ENCODE results near the gene ERCC2. TPM values are rescaled to one million over a fixed set of nuclear protein-coding genes. Genes with fewer than 3 reads are reported as not detected.
A peak's percentile ranks its signal among the peaks of the same experiment; 100 is the strongest.

Gene ERCC2
- total RNA-seq, 4 donors from 2014 or later, result 3.0 to 46.2 (median 9.2) TPM

GRCh38 chr19:45395821-45396617 lies 25.6 kb upstream of the ERCC2 start:
- Histone ChIP-seq H3K36me3 (no peaks in the 10 kb centered on the region), H3K4me3 (no peak overlapping the region), H3K9me3 (no peaks in the 10 kb centered on the region), H3K27me3 (peaks cover 10% of the 10 kb centered on the region), H3K4me1 (peaks cover 6 to 13% (median 12%) of the 10 kb centered on the region in 4 donors), H3K27ac (no peak overlapping the region)
- no peak for DNase-seq
- intact Hi-C loops (cut with DNase I; ENCODE audit: low total_unique reads), result no loop called here
- in situ Hi-C loops (cut with MboI; ENCODE audit: low pct_ligation_motif_present in 1 of 4, low pct_unique_long_range_greater_than_20kb in 1 of 4, low sequenced_read_pairs in 3 of 4), result no loop called here
- 58 to 73% methylated on average over 2 to 49 of the region's 59 CpGs for WGBS, 2 donors (ENCODE audit: low coverage in 1 of 2)
- TF ChIP-seq EP300 (IDR thresholded peaks at IDR 0.05; ENCODE audit: low read depth) (no peak), POLR2AphosphoS5 (IDR thresholded peaks at IDR 0.05) (no peak), CTCF (IDR thresholded peaks at IDR 0.05) (no peak), POLR2A (IDR thresholded peaks at IDR 0.05) (no peak)

GRCh38 chr19:45391871-45392665 lies 21.7 kb upstream of the ERCC2 start:
- peaks cover 14% of the 10 kb centered on the region for H3K27me3 ChIP-seq
- no peaks in the 10 kb centered on the region for H3K4me1 ChIP-seq
- DNase-seq, result no peak
- TF ChIP-seq POLR2AphosphoS5 (IDR thresholded peaks at IDR 0.05), result no peak
- no peak for TF ChIP-seq CTCF (IDR thresholded peaks at IDR 0.05)
- no peak for TF ChIP-seq EP300 (IDR thresholded peaks at IDR 0.05; ENCODE audit: low read depth)
- no peak for TF ChIP-seq POLR2A (IDR thresholded peaks at IDR 0.05)
- no peak overlapping the region for H3K27ac ChIP-seq
- in situ Hi-C loops (cut with MboI; ENCODE audit: low pct_ligation_motif_present in 1 of 4, low pct_unique_long_range_greater_than_20kb in 1 of 4, low sequenced_read_pairs in 3 of 4), result no loop called here
- no peak overlapping the region for H3K4me3 ChIP-seq
- no peaks in the 10 kb centered on the region for H3K9me3 ChIP-seq
- no peaks in the 10 kb centered on the region for H3K36me3 ChIP-seq
- intact Hi-C loops (cut with DNase I; ENCODE audit: low total_unique reads), result no loop called here
- WGBS, 2 donors (ENCODE audit: low coverage in 1 of 2), result 92% methylated on average over 17 of the region's 21 CpGs; no CpG with 5 or more reads in 1 of the 2 donors

- Histone ChIP-seq H3K9me3 (no peaks in the 10 kb centered on the region), H3K36me3 (no peaks in the 10 kb centered on the region), H3K4me3 (no peak overlapping the region), H3K4me1 (no peaks in the 10 kb centered on the region), H3K27me3 (peaks cover 15% of the 10 kb centered on the region), H3K27ac (no peak overlapping the region)
- TF ChIP-seq CTCF (IDR thresholded peaks at IDR 0.05), result no peak
- TF ChIP-seq POLR2A (IDR thresholded peaks at IDR 0.05), result no peak
- no peak for TF ChIP-seq POLR2AphosphoS5 (IDR thresholded peaks at IDR 0.05)
- TF ChIP-seq EP300 (IDR thresholded peaks at IDR 0.05; ENCODE audit: low read depth), result no peak
- DNase-seq, result no peak
- intact Hi-C loops (cut with DNase I; ENCODE audit: low total_unique reads), result no loop called here
- whole genome bisulfite sequencing, 2 donors (ENCODE audit: low coverage in 1 of 2), result 75 to 89% methylated on average over 2 to 3 of the region's 3 CpGs
- in situ Hi-C loops (cut with MboI; ENCODE audit: low pct_ligation_motif_present in 1 of 4, low pct_unique_long_range_greater_than_20kb in 1 of 4, low sequenced_read_pairs in 3 of 4), result no loop called here
Measured at GRCh38 chr19:45391346-45391745, 21.0 kb upstream of the ERCC2 start.

GRCh38 chr19:45385392-45386221 lies 15.2 kb upstream of the ERCC2 start:
- intact Hi-C loops (cut with DNase I; ENCODE audit: low total_unique reads), result no loop called here
- DNase-seq, result no peak
- H3K27ac ChIP-seq, result no peak overlapping the region
- no peaks in the 10 kb centered on the region for H3K4me1 ChIP-seq
- no peak for TF ChIP-seq CTCF (IDR thresholded peaks at IDR 0.05)
- peak; percentile 9 for TF ChIP-seq POLR2A (IDR thresholded peaks at IDR 0.05)
- H3K27me3 ChIP-seq, result peaks cover 32% of the 10 kb centered on the region
- in situ Hi-C loops (cut with MboI; ENCODE audit: low pct_ligation_motif_present in 1 of 4, low pct_unique_long_range_greater_than_20kb in 1 of 4, low sequenced_read_pairs in 3 of 4), result no loop called here
- H3K36me3 ChIP-seq, result no peaks in the 10 kb centered on the region
- WGBS, 2 donors (ENCODE audit: low coverage in 1 of 2), result 13 to 55% methylated on average over 8 to 47 of the region's 75 CpGs
- H3K9me3 ChIP-seq, result no peaks in the 10 kb centered on the region
- H3K4me3 ChIP-seq, result no peak overlapping the region

Data from transverse colon (tissue), 4 donors.